PC-3 (cell line): ENCODE measurements around the gene SEMA4C.

ENCODE experiments used
- EZH2phosphoT487 ChIP-seq: fragments of 300-600 bp; sonication (generic); IDR thresholded peaks from 2 replicates; pipeline ENCODE4 v1.6.1; 2018; ENCODE audit warnings: mild to moderate bottlenecking, antibody characterized with exemption, low read length, borderline replicate concordance
- TF ChIP-seq, protein P1 (sequence below): fragments of 300-600 bp; sonication (generic); conservative IDR thresholded peaks from 2 replicates; pipeline ENCODE4 v1.5.1; 2017; ENCODE audit warnings: antibody characterized with exemption, low read depth, mild to moderate bottlenecking, low read length

DNA sequence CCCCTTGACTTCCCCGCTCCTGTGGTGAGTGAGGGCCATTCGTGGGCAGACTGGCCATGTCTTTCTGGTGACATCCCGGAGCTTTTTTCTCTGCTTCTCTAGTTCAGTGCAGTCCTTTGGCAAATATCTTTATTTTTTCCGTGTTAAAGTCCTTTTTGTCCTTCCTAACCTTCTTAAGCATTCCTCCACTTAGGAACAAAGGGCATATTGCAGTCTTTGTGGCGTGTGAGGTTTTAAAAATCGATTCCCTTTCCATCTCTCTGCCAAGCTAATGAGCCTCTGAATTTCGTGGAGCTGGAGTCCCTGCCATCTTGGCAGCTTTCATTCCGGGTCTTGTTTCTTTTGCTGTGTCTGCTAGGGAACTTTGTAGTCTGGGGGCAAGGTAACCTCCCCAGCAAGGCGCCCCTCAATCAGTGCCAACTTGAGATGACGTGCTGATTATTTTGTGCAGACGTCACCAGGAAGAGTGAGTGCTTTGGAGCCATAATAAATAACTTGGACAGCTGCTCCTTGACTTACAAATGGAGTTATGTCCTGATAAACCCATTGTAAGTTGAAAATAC, 48.7 kb downstream of the SEMA4C start:
- TF ChIP-seq EZH2phosphoT487 = no peak
- TF ChIP-seq, protein P1, sequence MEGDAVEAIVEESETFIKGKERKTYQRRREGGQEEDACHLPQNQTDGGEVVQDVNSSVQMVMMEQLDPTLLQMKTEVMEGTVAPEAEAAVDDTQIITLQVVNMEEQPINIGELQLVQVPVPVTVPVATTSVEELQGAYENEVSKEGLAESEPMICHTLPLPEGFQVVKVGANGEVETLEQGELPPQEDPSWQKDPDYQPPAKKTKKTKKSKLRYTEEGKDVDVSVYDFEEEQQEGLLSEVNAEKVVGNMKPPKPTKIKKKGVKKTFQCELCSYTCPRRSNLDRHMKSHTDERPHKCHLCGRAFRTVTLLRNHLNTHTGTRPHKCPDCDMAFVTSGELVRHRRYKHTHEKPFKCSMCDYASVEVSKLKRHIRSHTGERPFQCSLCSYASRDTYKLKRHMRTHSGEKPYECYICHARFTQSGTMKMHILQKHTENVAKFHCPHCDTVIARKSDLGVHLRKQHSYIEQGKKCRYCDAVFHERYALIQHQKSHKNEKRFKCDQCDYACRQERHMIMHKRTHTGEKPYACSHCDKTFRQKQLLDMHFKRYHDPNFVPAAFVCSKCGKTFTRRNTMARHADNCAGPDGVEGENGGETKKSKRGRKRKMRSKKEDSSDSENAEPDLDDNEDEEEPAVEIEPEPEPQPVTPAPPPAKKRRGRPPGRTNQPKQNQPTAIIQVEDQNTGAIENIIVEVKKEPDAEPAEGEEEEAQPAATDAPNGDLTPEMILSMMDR = no peak
